PFSK-1 (cell line): ENCODE results near the gene FOSL2.

Experiments
- FOXP2 ChIP-seq: optimal IDR thresholded peaks from 2 replicates; pipeline ENCODE3; 2011; ENCODE audit warnings: borderline replicate concordance, control low read depth, inconsistent platforms; ENCODE audit not compliant: insufficient read depth; ENCODE audit errors: extremely low read length, extremely low read depth
- POLR2AphosphoS5 ChIP-seq: IDR thresholded peaks from 2 replicates; pipeline ENCODE4 v1.6.1; 2012; ENCODE audit warnings: low read depth, mild to moderate bottlenecking, control low read depth, low read length, moderate library complexity
- REST ChIP-seq, 2 experiments: IDR thresholded peaks; 2 replicates each; pipeline versions ENCODE4 v1.6.1 to v1.8.0; 2011 to 2012; ENCODE audit warnings: low read depth in 2 of 2, low read length in 2 of 2, control low read depth in 1 of 2, inconsistent platforms in 1 of 2, mild to moderate bottlenecking in 1 of 2, moderate library complexity in 1 of 2; ENCODE audit not compliant: insufficient read depth in 1 of 2
- SIN3A ChIP-seq: IDR thresholded peaks from 2 replicates; pipeline ENCODE4 v1.6.1; 2012; ENCODE audit warnings: mild to moderate bottlenecking, low read length, moderate library complexity, borderline replicate concordance; ENCODE audit not compliant: insufficient read depth
- TAF1 ChIP-seq: IDR thresholded peaks from 2 replicates; pipeline ENCODE4 v1.6.1; 2012; ENCODE audit warnings: low read length, control low read depth, borderline replicate concordance; ENCODE audit not compliant: insufficient read depth

The FOSL2 gene

DNA sequence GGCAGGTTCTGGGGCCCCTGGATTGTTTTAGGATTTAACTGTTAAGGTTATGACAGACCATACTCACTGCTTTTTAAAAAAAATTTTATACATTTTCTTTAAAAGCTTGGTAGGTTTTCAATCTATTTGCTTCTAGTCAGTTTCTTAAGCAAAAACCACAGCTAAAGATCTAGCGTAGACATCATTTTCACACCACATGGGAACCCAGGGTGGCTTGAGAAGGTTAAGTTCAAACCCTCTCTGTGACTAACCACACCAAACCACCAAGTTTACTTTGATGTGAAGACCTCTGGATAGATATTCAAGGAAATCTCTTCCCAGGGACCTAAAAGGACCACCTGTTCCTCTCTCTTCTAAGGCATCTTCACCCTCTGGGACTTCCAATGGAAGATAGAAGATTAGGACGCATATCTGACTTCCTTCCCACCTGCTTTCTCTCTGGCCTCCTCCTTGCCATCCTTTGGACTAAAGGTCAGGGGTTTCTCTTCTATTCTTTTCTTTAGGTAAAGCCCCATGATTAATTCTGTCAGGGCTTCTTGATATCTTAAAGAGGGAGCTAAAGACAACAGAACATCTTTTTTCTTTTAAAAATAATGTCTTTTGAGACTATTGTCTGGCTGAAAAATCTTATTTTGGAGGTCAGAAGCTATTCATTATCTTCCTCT, 32.3 kb downstream of the FOSL2 start:
- TF ChIP-seq SIN3A = no peak
- no peak for TF ChIP-seq REST (IDR thresholded peaks at IDR 0.05; ENCODE audit: insufficient read depth in 1 of 2, low read depth in 2 of 2, low read length in 2 of 2)
- no peak for TF ChIP-seq POLR2AphosphoS5
- no peak for TF ChIP-seq FOXP2
- no peak for TF ChIP-seq TAF1

DNA sequence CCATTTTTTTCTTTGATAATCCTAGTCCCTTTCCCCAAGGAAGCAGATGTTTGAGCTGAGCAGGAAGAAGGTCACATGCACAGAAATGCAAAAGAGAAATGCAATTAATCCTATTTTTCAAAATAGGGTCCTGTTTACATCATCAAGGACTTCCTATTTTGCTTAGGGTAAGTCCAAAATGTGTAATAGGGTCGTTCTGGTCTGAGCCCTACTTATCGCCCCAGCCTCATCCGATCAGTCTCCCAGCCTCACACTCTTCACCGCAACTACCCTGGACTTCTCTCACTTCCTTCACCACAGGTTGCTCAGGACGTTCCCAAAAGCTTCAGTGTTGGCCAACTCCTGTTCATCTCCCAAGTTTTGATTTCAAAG, 32.8 kb downstream of the FOSL2 start:
- no peak for TF ChIP-seq POLR2AphosphoS5
- no peak for TF ChIP-seq SIN3A
- TF ChIP-seq TAF1 = no peak
- TF ChIP-seq FOXP2 = no peak
- TF ChIP-seq REST (IDR thresholded peaks at IDR 0.05; ENCODE audit: insufficient read depth in 1 of 2, low read depth in 2 of 2, low read length in 2 of 2) = no peak

GRCh38 chr2:28427741-28428415, 35.2 kb downstream of the FOSL2 start:
- TF ChIP-seq SIN3A (no peak), FOXP2 (no peak), TAF1 (no peak), POLR2AphosphoS5 (no peak), REST (IDR thresholded peaks at IDR 0.05; ENCODE audit: insufficient read depth in 1 of 2, low read depth in 2 of 2, low read length in 2 of 2) (no peak)

- TF ChIP-seq POLR2AphosphoS5 (no peak), TAF1 (no peak), REST (IDR thresholded peaks at IDR 0.05; ENCODE audit: insufficient read depth in 1 of 2, low read depth in 2 of 2, low read length in 2 of 2) (no peak)
Observed at GRCh38 chr2:28428486-28428885, 35.8 kb downstream of the FOSL2 start.
